Endodermal cell (in vitro differentiated cells): ENCODE results near the gene GNG12. TPM values are rescaled to one million over a fixed set of nuclear protein-coding genes. Genes with fewer than 3 reads are reported as not detected.
A peak's percentile ranks its signal among the peaks of the same experiment; 100 is the strongest.

Experiments
- DNase-seq: peaks from one replicate; pipeline ENCODE4 v3.0.0-alpha.2; 2017
- H3K27ac ChIP-seq: 2 replicates; pipeline ENCODE4 v1.5.1; 2013; ENCODE audit warnings: mild to moderate bottlenecking, low read depth, low read length, moderate library complexity
- H3K27me3 ChIP-seq: 2 replicates; pipeline ENCODE4 v1.6.1; 2013; ENCODE audit warnings: mild to moderate bottlenecking, low read length, moderate library complexity; ENCODE audit not compliant: insufficient read depth, control insufficient read depth, poor library complexity, severe bottlenecking
- H3K36me3 ChIP-seq: 2 replicates; pipeline ENCODE4 v1.7.0; 2013; ENCODE audit warnings: mild to moderate bottlenecking, low read length, moderate library complexity; ENCODE audit not compliant: control insufficient read depth, insufficient read depth
- H3K4me1 ChIP-seq: one replicate; pipeline ENCODE4 v1.7.0; 2013; ENCODE audit warnings: low read length; ENCODE audit not compliant: control insufficient read depth, insufficient read depth
- H3K4me3 ChIP-seq: 2 replicates; pipeline ENCODE4 v1.5.1; 2013; ENCODE audit warnings: mild to moderate bottlenecking, low read length, moderate library complexity
- H3K9ac ChIP-seq: 2 replicates; pipeline ENCODE4 v1.6.1; 2013; ENCODE audit warnings: mild to moderate bottlenecking, low read length, moderate library complexity; ENCODE audit not compliant: poor library complexity, severe bottlenecking; ENCODE audit errors: extremely low read depth
- H3K9me3 ChIP-seq: 2 replicates; pipeline ENCODE4 v1.6.1; 2013; ENCODE audit warnings: mild to moderate bottlenecking, low read length, moderate library complexity; ENCODE audit not compliant: control insufficient read depth
- H3K27ac Mint-ChIP-seq: 2 replicates; pipeline ENCODE4 v1.8.0; 2020; ENCODE audit warnings: mixed read lengths
- H3K27me3 Mint-ChIP-seq: 2 replicates; pipeline ENCODE4 v1.8.0; 2021; ENCODE audit warnings: mild to moderate bottlenecking, mixed read lengths; ENCODE audit not compliant: insufficient read depth
- H3K36me3 Mint-ChIP-seq: 2 replicates; pipeline ENCODE4 v1.8.0; 2020; ENCODE audit warnings: low read depth, mixed read lengths
- H3K4me1 Mint-ChIP-seq: 2 replicates; pipeline ENCODE4 v1.8.0; 2020; ENCODE audit warnings: mixed read lengths
- H3K4me3 Mint-ChIP-seq: 2 replicates; pipeline ENCODE4 v1.8.0; 2020; ENCODE audit warnings: mild to moderate bottlenecking, moderate library complexity, mixed read lengths
- H3K9me3 Mint-ChIP-seq: 2 replicates; pipeline ENCODE4 v1.8.0; 2020; ENCODE audit warnings: mild to moderate bottlenecking, mixed read lengths
- WGBS, 2 experiments: methylation state at CpG; one replicate each; pipeline versions ENCODE4 v1.1.5 to v1.1.7; 2013; ENCODE audit warnings: missing lambda C conversion rate in 2 of 2, mixed read lengths in 1 of 2; ENCODE audit not compliant: insufficient coverage in 1 of 2, insufficient read length in 1 of 2; 5-methylcytosine and 5-hydroxymethylcytosine counted together
- total RNA-seq, 2 donors: library from RNA; stranded (reverse); fragmentation: NEBNext Ultra II Directional in 1 of 2; extraction: Animal tissue kit (Norgen Biotek cat#: 25700) in 1 of 2; gene quantifications; 2 replicates in 1 of 2; 3 replicates in 1 of 2; pipeline ENCODE4 v1.2.1, GENCODE V29; 2021
- TF ChIP-seq, protein P1 (sequence below): fragments of 200-600 bp; sonication (generic); conservative IDR thresholded peaks from 2 replicates; pipeline ENCODE4 v1.5.0; 2021; ENCODE audit warnings: antibody characterized with exemption, mild to moderate bottlenecking

The GNG12 gene
- total RNA-seq, 2 donors from 2014 or later: 7.7 to 9.2 TPM

GRCh38 chr1:67771749-67772148 lies 61.5 kb downstream of the GNG12 start:
- no peak overlapping the region for H3K27ac Mint-ChIP-seq
- H3K27ac ChIP-seq: no peak overlapping the region
- no peak overlapping the region for H3K9ac ChIP-seq
- H3K4me1 Mint-ChIP-seq: peaks cover under 1% of the 10 kb centered on the region
- H3K4me3 ChIP-seq: no peak overlapping the region
- H3K27me3 Mint-ChIP-seq: peaks cover 2% of the 10 kb centered on the region
- H3K36me3 ChIP-seq: no peaks in the 10 kb centered on the region
- no peaks in the 10 kb centered on the region for H3K27me3 ChIP-seq
- no peaks in the 10 kb centered on the region for H3K4me1 ChIP-seq
- 71% methylated on average over 1 of the region's 1 CpG; no CpG with 5 or more reads in 1 of the 2 experiments for WGBS, 2 experiments
- H3K36me3 Mint-ChIP-seq: no peaks in the 10 kb centered on the region
- no peaks in the 10 kb centered on the region for H3K9me3 ChIP-seq
- DNase-seq: no peak
- no peaks in the 10 kb centered on the region for H3K9me3 Mint-ChIP-seq
- no peak overlapping the region for H3K4me3 Mint-ChIP-seq
- TF ChIP-seq, protein P1, sequence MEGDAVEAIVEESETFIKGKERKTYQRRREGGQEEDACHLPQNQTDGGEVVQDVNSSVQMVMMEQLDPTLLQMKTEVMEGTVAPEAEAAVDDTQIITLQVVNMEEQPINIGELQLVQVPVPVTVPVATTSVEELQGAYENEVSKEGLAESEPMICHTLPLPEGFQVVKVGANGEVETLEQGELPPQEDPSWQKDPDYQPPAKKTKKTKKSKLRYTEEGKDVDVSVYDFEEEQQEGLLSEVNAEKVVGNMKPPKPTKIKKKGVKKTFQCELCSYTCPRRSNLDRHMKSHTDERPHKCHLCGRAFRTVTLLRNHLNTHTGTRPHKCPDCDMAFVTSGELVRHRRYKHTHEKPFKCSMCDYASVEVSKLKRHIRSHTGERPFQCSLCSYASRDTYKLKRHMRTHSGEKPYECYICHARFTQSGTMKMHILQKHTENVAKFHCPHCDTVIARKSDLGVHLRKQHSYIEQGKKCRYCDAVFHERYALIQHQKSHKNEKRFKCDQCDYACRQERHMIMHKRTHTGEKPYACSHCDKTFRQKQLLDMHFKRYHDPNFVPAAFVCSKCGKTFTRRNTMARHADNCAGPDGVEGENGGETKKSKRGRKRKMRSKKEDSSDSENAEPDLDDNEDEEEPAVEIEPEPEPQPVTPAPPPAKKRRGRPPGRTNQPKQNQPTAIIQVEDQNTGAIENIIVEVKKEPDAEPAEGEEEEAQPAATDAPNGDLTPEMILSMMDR: no peak

DNA sequence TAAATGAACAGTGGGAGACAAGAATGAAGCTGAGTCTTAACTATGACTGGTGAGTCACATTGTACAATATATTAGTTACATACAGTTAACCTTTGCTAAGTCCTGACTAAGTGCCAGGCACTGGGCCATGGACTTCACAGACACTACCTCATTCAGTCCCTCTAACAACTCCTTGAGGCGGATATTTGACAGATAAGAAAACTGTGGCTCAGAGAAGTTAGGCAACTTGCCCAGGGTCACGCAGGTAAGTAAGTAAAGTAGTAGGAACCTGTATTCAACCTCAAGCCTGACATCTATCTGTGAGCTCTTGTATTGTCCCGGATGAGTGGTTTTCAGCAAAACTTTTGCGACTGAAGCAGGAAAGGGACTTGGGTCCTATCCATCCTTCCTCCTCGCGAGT lies 62.1 kb downstream of the GNG12 start:
- Histone ChIP-seq H3K4me1 (no peaks in the 10 kb centered on the region), H3K27me3 (no peaks in the 10 kb centered on the region), H3K9me3 (no peaks in the 10 kb centered on the region), H3K27ac (no peak overlapping the region), H3K36me3 (no peaks in the 10 kb centered on the region), H3K9ac (no peak overlapping the region), H3K4me3 (no peak overlapping the region)
- TF ChIP-seq, protein P1: peak; percentile 70
- no peak for DNase-seq
- 87 to 96% methylated on average over 5 to 6 of the region's 6 CpGs for WGBS, 2 experiments
- H3K27me3 Mint-ChIP-seq: peaks cover 2% of the 10 kb centered on the region
- H3K36me3 Mint-ChIP-seq: no peaks in the 10 kb centered on the region
- H3K9me3 Mint-ChIP-seq: no peaks in the 10 kb centered on the region
- peaks cover 7% of the 10 kb centered on the region for H3K4me1 Mint-ChIP-seq
- H3K27ac Mint-ChIP-seq: no peak overlapping the region
- H3K4me3 Mint-ChIP-seq: no peak overlapping the region

DNA sequence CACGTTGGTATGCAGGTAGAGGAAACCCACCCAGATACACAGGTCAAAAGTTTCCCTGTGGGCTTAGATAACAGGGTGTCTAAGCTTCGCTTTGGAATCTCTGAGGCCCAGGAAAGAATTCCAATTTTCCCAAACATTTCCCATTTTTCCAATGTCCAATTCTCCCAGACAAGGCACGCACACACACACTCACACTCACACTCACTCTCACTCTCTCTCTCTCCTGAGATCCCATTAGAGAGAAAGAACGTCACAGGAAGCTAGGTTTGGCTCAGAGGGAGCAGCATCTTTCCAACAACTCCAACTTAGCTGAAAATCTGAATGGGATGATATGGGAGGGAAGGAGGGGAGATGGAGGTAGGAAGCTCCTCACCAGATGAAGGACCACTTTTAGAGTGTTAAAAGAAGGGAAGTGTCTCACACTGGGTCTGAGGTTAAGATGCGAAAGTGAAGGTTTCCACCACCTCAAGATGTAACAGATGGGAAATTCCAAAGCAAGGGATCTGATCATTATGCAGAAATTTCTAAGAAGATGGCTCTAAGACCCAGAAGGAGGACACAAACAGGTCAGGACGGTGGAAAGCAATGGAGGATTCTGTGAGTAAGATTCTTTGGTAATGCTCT lies 63.5 kb downstream of the GNG12 start:
- Histone ChIP-seq H3K27me3 (no peaks in the 10 kb centered on the region), H3K4me3 (no peak overlapping the region), H3K36me3 (no peaks in the 10 kb centered on the region), H3K9ac (no peak overlapping the region), H3K27ac (no peak overlapping the region), H3K4me1 (no peaks in the 10 kb centered on the region), H3K9me3 (no peaks in the 10 kb centered on the region)
- H3K36me3 Mint-ChIP-seq: no peaks in the 10 kb centered on the region
- no peaks in the 10 kb centered on the region for H3K9me3 Mint-ChIP-seq
- DNase-seq: no peak
- no peak overlapping the region for H3K27ac Mint-ChIP-seq
- TF ChIP-seq, protein P1: no peak
- no peak overlapping the region for H3K4me3 Mint-ChIP-seq
- WGBS, 2 experiments: 90 to 92% methylated on average over 4 to 6 of the region's 6 CpGs
- peaks cover 2% of the 10 kb centered on the region for H3K27me3 Mint-ChIP-seq
- H3K4me1 Mint-ChIP-seq: peaks cover 9% of the 10 kb centered on the region
